Osteoblast (primary cell): ENCODE data around the gene DLG1. TPM values are rescaled to one million over a fixed set of nuclear protein-coding genes. Genes with fewer than 3 reads are reported as not detected.

Experiments
- DNase-seq: peaks from one replicate; pipeline ENCODE4 v3.0.0; 2011; ENCODE audit warnings: low spot score, mixed read lengths; ENCODE audit not compliant: insufficient read length; ENCODE audit errors: missing footprints
- H2AFZ ChIP-seq: 2 replicates; pipeline ENCODE4 v1.6.0; 2011; ENCODE audit warnings: mild to moderate bottlenecking, low read length
- H3K27ac ChIP-seq: 2 replicates; pipeline ENCODE4 v1.5.1; 2011; ENCODE audit warnings: mild to moderate bottlenecking, low read depth, low read length, moderate library complexity
- H3K27me3 ChIP-seq: 2 replicates; pipeline ENCODE4 v1.6.0; 2012; ENCODE audit warnings: mild to moderate bottlenecking, control low read depth, inconsistent platforms, low read length, moderate library complexity; ENCODE audit not compliant: insufficient read depth
- H3K36me3 ChIP-seq: 2 replicates; pipeline ENCODE4 v1.5.1; 2011; ENCODE audit warnings: mild to moderate bottlenecking, low read length, control low read depth, moderate library complexity; ENCODE audit not compliant: insufficient read depth
- H3K4me1 ChIP-seq: 2 replicates; pipeline ENCODE4 v1.5.1; 2011; ENCODE audit warnings: mild to moderate bottlenecking, low read length, control low read depth, moderate library complexity; ENCODE audit not compliant: insufficient read depth
- H3K4me2 ChIP-seq: 2 replicates; pipeline ENCODE4 v1.6.0; 2011; ENCODE audit warnings: mild to moderate bottlenecking, low read length; ENCODE audit not compliant: insufficient read depth
- H3K4me3 ChIP-seq: fragments of 200-600 bp; sonication (generic); 3 replicates; pipeline ENCODE4 v1.5.1; 2012; ENCODE audit warnings: mild to moderate bottlenecking, low read length, inconsistent platforms; ENCODE audit not compliant: insufficient read depth
- H3K79me2 ChIP-seq: 2 replicates; pipeline ENCODE4 v1.6.0; 2012; ENCODE audit warnings: mild to moderate bottlenecking, low read length, control low read depth, inconsistent platforms; ENCODE audit not compliant: insufficient read depth
- H3K9me3 ChIP-seq: 2 replicates; pipeline ENCODE4 v1.5.1; 2011; ENCODE audit warnings: low read depth, low read length, control low read depth
- H4K20me1 ChIP-seq: 2 replicates; pipeline ENCODE4 v1.6.0; 2012; ENCODE audit warnings: mild to moderate bottlenecking, low read length, control low read depth; ENCODE audit not compliant: insufficient read depth
- total RNA-seq: library from RNA; depleted of rRNA; stranded (reverse); fragments of >200 nt; gene quantifications from 2 replicates; pipeline ENCODE4 v1.2.3, GENCODE V29; 2012
- TF ChIP-seq, protein P1 (sequence below): IDR thresholded peaks from 2 replicates; pipeline ENCODE4 v1.5.1; 2011; ENCODE audit warnings: mild to moderate bottlenecking, low read depth, low read length, moderate library complexity; ENCODE audit errors: extremely low read depth

Gene DLG1
- total RNA-seq, 1 donor: 79.3 TPM

DNA sequence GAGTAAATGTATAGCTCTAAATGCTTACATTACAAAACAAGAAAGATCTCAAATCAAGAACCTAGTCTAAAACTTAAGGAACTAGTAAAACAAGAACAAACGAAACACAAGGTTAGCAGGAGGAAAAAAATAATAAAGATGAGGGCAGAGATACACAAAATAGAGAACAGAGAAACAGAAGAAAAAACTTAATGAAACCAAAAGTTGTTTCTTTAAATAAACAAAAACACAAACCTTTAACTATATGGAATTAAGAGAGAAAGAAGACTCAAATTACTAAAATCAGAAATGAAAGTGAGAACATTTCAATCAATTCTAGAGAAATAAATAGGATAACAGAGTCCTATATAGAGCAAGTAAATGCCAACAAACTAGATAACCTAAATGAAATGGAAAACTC is 59.6 kb downstream of the DLG1 start:
- Histone ChIP-seq H3K27ac (no peak overlapping the region), H3K4me3 (no peak overlapping the region), H3K36me3 (peaks cover 9% of the 10 kb centered on the region), H3K4me1 (peaks cover 3% of the 10 kb centered on the region), H3K27me3 (no peaks in the 10 kb centered on the region), H2AFZ (no peak overlapping the region), H3K4me2 (no peak overlapping the region), H3K79me2 (peaks cover 100% of the 10 kb centered on the region), H3K9me3 (peaks cover 8% of the 10 kb centered on the region), H4K20me1 (peaks cover 42% of the 10 kb centered on the region)
- DNase-seq: no peak
- TF ChIP-seq, protein P1, sequence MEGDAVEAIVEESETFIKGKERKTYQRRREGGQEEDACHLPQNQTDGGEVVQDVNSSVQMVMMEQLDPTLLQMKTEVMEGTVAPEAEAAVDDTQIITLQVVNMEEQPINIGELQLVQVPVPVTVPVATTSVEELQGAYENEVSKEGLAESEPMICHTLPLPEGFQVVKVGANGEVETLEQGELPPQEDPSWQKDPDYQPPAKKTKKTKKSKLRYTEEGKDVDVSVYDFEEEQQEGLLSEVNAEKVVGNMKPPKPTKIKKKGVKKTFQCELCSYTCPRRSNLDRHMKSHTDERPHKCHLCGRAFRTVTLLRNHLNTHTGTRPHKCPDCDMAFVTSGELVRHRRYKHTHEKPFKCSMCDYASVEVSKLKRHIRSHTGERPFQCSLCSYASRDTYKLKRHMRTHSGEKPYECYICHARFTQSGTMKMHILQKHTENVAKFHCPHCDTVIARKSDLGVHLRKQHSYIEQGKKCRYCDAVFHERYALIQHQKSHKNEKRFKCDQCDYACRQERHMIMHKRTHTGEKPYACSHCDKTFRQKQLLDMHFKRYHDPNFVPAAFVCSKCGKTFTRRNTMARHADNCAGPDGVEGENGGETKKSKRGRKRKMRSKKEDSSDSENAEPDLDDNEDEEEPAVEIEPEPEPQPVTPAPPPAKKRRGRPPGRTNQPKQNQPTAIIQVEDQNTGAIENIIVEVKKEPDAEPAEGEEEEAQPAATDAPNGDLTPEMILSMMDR: no peak

DNA sequence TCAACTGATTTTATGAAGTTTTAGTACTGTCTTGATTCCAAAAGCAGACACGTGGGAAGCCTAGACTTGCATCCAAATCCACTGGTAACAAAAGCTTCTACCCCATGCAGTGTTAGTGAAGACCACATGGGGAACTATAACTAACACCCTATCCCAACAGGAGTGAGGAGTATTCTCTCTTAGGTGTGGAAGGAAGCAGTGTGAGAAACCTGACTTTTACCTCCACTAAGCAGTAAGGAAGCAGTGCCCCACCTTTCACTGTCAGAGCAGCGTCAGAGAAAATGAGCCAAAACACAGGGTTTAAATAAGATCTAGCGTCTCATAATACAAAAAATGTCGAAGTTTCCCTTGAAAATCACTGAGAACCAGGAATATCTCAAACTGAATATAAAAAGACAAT is 60.5 kb downstream of the DLG1 start:
- Histone ChIP-seq H3K27me3 (no peaks in the 10 kb centered on the region), H4K20me1 (peaks cover 41% of the 10 kb centered on the region), H3K4me3 (no peak overlapping the region), H2AFZ (no peak overlapping the region), H3K9me3 (peaks cover 4% of the 10 kb centered on the region), H3K79me2 (peaks cover 100% of the 10 kb centered on the region), H3K4me1 (peaks cover 3% of the 10 kb centered on the region), H3K4me2 (no peak overlapping the region), H3K27ac (no peak overlapping the region), H3K36me3 (peaks cover under 1% of the 10 kb centered on the region)
- TF ChIP-seq, protein P1: no peak
- no peak for DNase-seq

DNA sequence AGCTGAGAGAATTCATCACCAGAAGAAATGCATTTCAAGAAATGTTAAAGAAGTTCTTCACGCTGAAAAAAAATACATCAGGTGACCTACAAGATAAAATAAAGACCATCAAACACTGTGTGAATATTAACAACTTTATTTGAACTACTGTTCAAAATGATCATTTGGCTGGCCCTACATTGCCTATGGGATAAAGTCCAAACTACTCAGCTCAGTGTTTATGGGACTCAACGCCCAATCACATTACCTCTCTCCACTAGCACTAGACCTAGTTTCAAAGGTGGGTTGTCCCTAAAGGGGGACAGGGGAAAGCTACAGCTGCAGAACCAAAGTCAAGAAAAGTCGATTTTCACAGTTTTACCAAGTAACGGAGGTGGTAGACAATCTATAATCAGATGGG is 62.0 kb downstream of the DLG1 start:
- peaks cover 3% of the 10 kb centered on the region for H3K4me1 ChIP-seq
- H3K27me3 ChIP-seq: no peaks in the 10 kb centered on the region
- H3K9me3 ChIP-seq: no peaks in the 10 kb centered on the region
- H4K20me1 ChIP-seq: peaks cover 36% of the 10 kb centered on the region
- H3K36me3 ChIP-seq: no peaks in the 10 kb centered on the region
- H3K4me3 ChIP-seq: no peak overlapping the region
- H2AFZ ChIP-seq: no peak overlapping the region
- H3K79me2 ChIP-seq: peaks cover 100% of the 10 kb centered on the region
- H3K4me2 ChIP-seq: no peak overlapping the region
- TF ChIP-seq, protein P1: no peak
- no peak for DNase-seq
- no peak overlapping the region for H3K27ac ChIP-seq

DNA sequence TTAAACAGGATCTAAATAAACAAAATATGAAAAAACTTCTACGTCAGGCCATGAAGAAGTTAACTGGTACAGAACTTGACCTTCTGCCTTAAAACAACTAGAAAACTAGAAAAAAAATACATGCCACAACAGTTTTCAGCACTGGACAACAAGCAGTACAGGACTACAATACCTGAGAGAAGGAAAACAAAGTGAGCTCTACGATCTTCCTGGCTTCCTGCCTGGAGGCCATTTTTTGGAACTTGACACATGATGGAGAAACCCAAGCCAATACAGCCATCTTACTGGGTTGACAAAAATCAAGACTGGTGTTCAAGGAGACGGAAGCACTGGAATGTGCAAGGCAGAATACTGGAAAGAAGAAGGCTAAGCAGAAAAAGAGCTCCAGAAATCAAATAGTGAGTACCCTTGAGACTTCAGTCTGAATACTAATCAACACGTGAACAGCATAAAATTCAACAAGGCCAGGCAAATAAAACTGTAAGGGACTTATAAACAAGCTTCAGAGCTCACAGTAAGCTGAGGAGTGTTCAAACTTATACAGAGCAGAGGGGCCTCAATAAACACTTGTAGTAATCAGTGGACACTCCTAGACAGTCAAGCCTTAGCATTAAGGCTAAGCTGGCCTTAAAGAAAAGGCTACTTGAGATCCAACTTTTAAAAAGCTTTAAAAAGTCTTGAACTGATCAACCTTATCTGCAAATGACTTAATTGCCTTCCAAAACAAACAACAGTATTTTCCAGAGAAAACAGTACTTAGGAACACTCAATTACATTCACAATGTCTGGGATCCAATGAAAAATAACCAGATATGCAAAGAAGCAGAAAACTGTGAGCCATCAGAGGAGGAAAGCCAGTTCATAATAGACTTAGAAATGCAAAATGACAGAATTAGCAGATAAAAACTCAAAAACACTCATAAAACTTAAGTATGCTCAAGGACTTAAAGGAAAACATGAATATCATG is 63.2 kb downstream of the DLG1 start:
- Histone ChIP-seq H3K4me3 (no peak overlapping the region), H3K36me3 (no peaks in the 10 kb centered on the region), H3K79me2 (peaks cover 100% of the 10 kb centered on the region), H3K9me3 (no peaks in the 10 kb centered on the region), H3K4me2 (no peak overlapping the region), H4K20me1 (peaks cover 36% of the 10 kb centered on the region), H2AFZ (no peak overlapping the region), H3K27ac (no peak overlapping the region), H3K4me1 (peaks cover 3% of the 10 kb centered on the region), H3K27me3 (no peaks in the 10 kb centered on the region)
- TF ChIP-seq, protein P1: no peak
- no peak for DNase-seq
